Keratinocyte (primary cell): ENCODE measurements around the gene GNG5. TPM values are rescaled to one million over a fixed set of nuclear protein-coding genes. Genes with fewer than 3 reads are reported as not detected.

Source experiments
- DNase-seq: peaks from one replicate; pipeline ENCODE4 v3.0.0-alpha.2; 2011; ENCODE audit warnings: low read depth, missing footprints, low spot score
- FAIRE-seq: peaks from 2 replicates; lab custom pipeline; 2011; peaks lifted over from hg19 to GRCh38; lab: Jason Lieb, UNC
- H2AFZ ChIP-seq: 2 replicates; pipeline ENCODE4 v1.6.0; 2012; ENCODE audit warnings: low read length, control low read depth, inconsistent platforms; ENCODE audit not compliant: control insufficient read depth
- H3K27ac ChIP-seq: 2 replicates; pipeline ENCODE4 v1.5.1; 2011; ENCODE audit warnings: low read length; ENCODE audit not compliant: control insufficient read depth, insufficient read depth
- H3K27me3 ChIP-seq: 3 replicates; pipeline ENCODE4 v1.6.0; 2011; ENCODE audit warnings: low read length; ENCODE audit not compliant: control insufficient read depth, insufficient read depth; ENCODE audit errors: extremely low read depth
- H3K36me3 ChIP-seq, 2 experiments: 2 replicates in 1 of 2; 3 replicates in 1 of 2; pipeline ENCODE4 v1.5.1; 2011; ENCODE audit warnings: low read length in 2 of 2, mild to moderate bottlenecking in 1 of 2; ENCODE audit not compliant: control insufficient read depth in 2 of 2, insufficient read depth in 2 of 2; ENCODE audit errors: extremely low read depth in 1 of 2
- H3K4me1 ChIP-seq: 3 replicates; pipeline ENCODE4 v1.5.1; 2011; ENCODE audit warnings: low read length; ENCODE audit not compliant: control insufficient read depth, insufficient read depth; ENCODE audit errors: extremely low read depth
- H3K4me2 ChIP-seq: 3 replicates; pipeline ENCODE4 v1.6.0; 2011; ENCODE audit warnings: low read depth, low read length; ENCODE audit not compliant: control insufficient read depth, insufficient read depth; ENCODE audit errors: extremely low read depth
- H3K4me3 ChIP-seq, 3 experiments: fragments of 200-600 bp in 1 of 3; sonication (generic) in 1 of 3; 2 replicates in 2 of 3; 3 replicates in 1 of 3; pipeline ENCODE4 v1.5.1; 2011 to 2016; ENCODE audit warnings: low read length in 3 of 3, mild to moderate bottlenecking in 3 of 3, control low read depth in 2 of 3, inconsistent platforms in 1 of 3, low read depth in 1 of 3, mixed read lengths in 1 of 3, mixed run types in 1 of 3, moderate library complexity in 1 of 3; ENCODE audit not compliant: control insufficient read depth in 2 of 3, insufficient read depth in 2 of 3; ENCODE audit errors: extremely low read depth in 1 of 3
- H3K79me2 ChIP-seq: 2 replicates; pipeline ENCODE4 v1.6.0; 2012; ENCODE audit warnings: low read length; ENCODE audit not compliant: control insufficient read depth, insufficient read depth
- H3K9ac ChIP-seq: 3 replicates; pipeline ENCODE4 v1.6.0; 2011; ENCODE audit warnings: low read length; ENCODE audit not compliant: control insufficient read depth, insufficient read depth; ENCODE audit errors: extremely low read depth
- H3K9me1 ChIP-seq: 3 replicates; pipeline ENCODE4 v1.6.0; 2011; ENCODE audit warnings: low read length; ENCODE audit not compliant: control insufficient read depth, insufficient read depth; ENCODE audit errors: extremely low read depth
- H3K9me3 ChIP-seq: 2 replicates; pipeline ENCODE4 v1.5.1; 2012; ENCODE audit warnings: low read depth, low read length; ENCODE audit not compliant: control insufficient read depth
- H4K20me1 ChIP-seq: 3 replicates; pipeline ENCODE4 v1.6.0; 2011; ENCODE audit warnings: low read length; ENCODE audit not compliant: control insufficient read depth, insufficient read depth; ENCODE audit errors: extremely low read depth
- CTCF ChIP-seq, 3 experiments: IDR thresholded peaks in 1 of 3; conservative IDR thresholded peaks in 1 of 3; optimal IDR thresholded peaks in 1 of 3; 2 replicates in 2 of 3; 3 replicates in 1 of 3; pipeline versions ENCODE3 to v1.5.1; 2011; ENCODE audit warnings: low read length in 3 of 3, mild to moderate bottlenecking in 3 of 3, moderate library complexity in 2 of 3, control low read depth in 1 of 3, inconsistent platforms in 1 of 3; ENCODE audit not compliant: insufficient read depth in 2 of 3; ENCODE audit errors: extremely low read depth in 1 of 3
- EZH2 ChIP-seq: IDR thresholded peaks from one replicate; pipeline ENCODE4 v1.6.1; 2012; ENCODE audit warnings: inconsistent platforms, mild to moderate bottlenecking, low read length, moderate library complexity
- dilution Hi-C: fragments of 300-500 bp; cut with MboI; formaldehyde crosslinking; loops from one replicate; pipeline ENCODE4 v1.7.0; 2020; ENCODE audit warnings: low sequenced_read_pairs; ENCODE audit not compliant: extremely low pct_ligation_motif_present
- polyA plus RNA-seq, 5 experiments: library from polyadenylated mRNA; depleted of rRNA in 3 of 5; stranded (reverse) in 3 of 5; stranded (forward) in 1 of 5; unstranded in 1 of 5; fragments of >200 nt; gene quantifications; 1 replicate in 1 of 5; 2 replicates in 3 of 5; 3 replicates in 1 of 5; pipeline versions ENCODE4 v1.2.1 to v1.2.3, GENCODE V29; 2011 to 2012; ENCODE audit warnings: missing spikeins in 2 of 5, low read depth in 1 of 5, low replicate concordance in 1 of 5

GNG5 gene
- polyA plus RNA-seq, 1 donor (not counting 4 experiments of a cell fraction or from before 2014, with no cell fraction given) = 167 TPM

- Histone ChIP-seq H3K4me3 (no peak overlapping the region), H2AFZ (no peak overlapping the region), H3K79me2 (peaks cover 38% of the 10 kb centered on the region), H3K4me1 (peaks cover 5% of the 10 kb centered on the region), H3K9me3 (no peaks in the 10 kb centered on the region), H3K36me3 (peaks cover 1 to 4% of the 10 kb centered on the region in 2 experiments), H3K9ac (no peak overlapping the region), H3K4me2 (no peak overlapping the region), H4K20me1 (no peaks in the 10 kb centered on the region), H3K9me1 (no peaks in the 10 kb centered on the region), H3K27me3 (no peaks in the 10 kb centered on the region), H3K27ac (no peak overlapping the region)
- DNase-seq (no peak), FAIRE-seq (no peak)
- dilution Hi-C loops = no loop called here
- no peak for TF ChIP-seq EZH2
- TF ChIP-seq CTCF (optimal IDR thresholded peaks at IDR 0.05 in 1 of 3, IDR thresholded peaks at IDR 0.05 in 1 of 3, conservative IDR thresholded peaks at IDR 0.05 in 1 of 3; ENCODE audit: extremely low read depth in 1 of 3, insufficient read depth in 2 of 3, low read length in 3 of 3) = no peak
Observed at GRCh38 chr1:84481317-84481716, 25.1 kb downstream of the GNG5 start.

GRCh38 chr1:84480650-84481049, 25.7 kb downstream of the GNG5 start:
- no peaks in the 10 kb centered on the region for H3K9me3 ChIP-seq
- FAIRE-seq = no peak
- no peak overlapping the region for H3K9ac ChIP-seq
- no peak overlapping the region for H2AFZ ChIP-seq
- peaks cover 1 to 4% of the 10 kb centered on the region in 2 experiments for H3K36me3 ChIP-seq
- TF ChIP-seq CTCF (optimal IDR thresholded peaks at IDR 0.05 in 1 of 3, IDR thresholded peaks at IDR 0.05 in 1 of 3, conservative IDR thresholded peaks at IDR 0.05 in 1 of 3; ENCODE audit: extremely low read depth in 1 of 3, insufficient read depth in 2 of 3, low read length in 3 of 3) = no peak
- TF ChIP-seq EZH2 = no peak
- no peaks in the 10 kb centered on the region for H4K20me1 ChIP-seq
- dilution Hi-C loops = no loop called here
- H3K79me2 ChIP-seq = peaks cover 34% of the 10 kb centered on the region
- H3K4me2 ChIP-seq = peak overlapping the region; percentile 93
- H3K27ac ChIP-seq = no peak overlapping the region
- no peaks in the 10 kb centered on the region for H3K27me3 ChIP-seq
- peak overlapping the region in 1 of 3 experiments; percentile 91 for H3K4me3 ChIP-seq
- no peaks in the 10 kb centered on the region for H3K9me1 ChIP-seq
- peaks cover 5% of the 10 kb centered on the region for H3K4me1 ChIP-seq
- DNase-seq = no peak
